MM.1S (cell line): ENCODE measurements around the gene MTA2.
"Not testable (repeated sequence)": the region's sequence is repeated elsewhere in the genome, so short reads cannot be mapped to it uniquely, and the experiment has no call there.

Experiments used
- DNase-seq: peaks from one replicate; pipeline ENCODE4 v3.0.0-alpha.2; 2015
- H2AFZ ChIP-seq: fragments of 300-600 bp; sonication (generic); 2 replicates; pipeline ENCODE4 v1.6.0; 2016; ENCODE audit warnings: antibody characterized with exemption, low read length
- H3F3A ChIP-seq: fragments of 300-600 bp; sonication (generic); 2 replicates; pipeline ENCODE4 v1.6.1; 2016; ENCODE audit warnings: mild to moderate bottlenecking, antibody characterized with exemption, low read length, moderate library complexity, mixed read lengths; ENCODE audit not compliant: insufficient read depth
- H3K27ac ChIP-seq: fragments of 300-600 bp; sonication (generic); 2 replicates; pipeline ENCODE4 v1.5.1; 2016; ENCODE audit warnings: mild to moderate bottlenecking, low read length
- H3K27me3 ChIP-seq: fragments of 300-600 bp; sonication (generic); replicated peaks from 2 replicates; pipeline ENCODE4 v1.6.0; 2016; ENCODE audit warnings: low read length; ENCODE audit not compliant: insufficient read depth
- H3K36me3 ChIP-seq: fragments of 300-600 bp; sonication (generic); replicated peaks from 2 replicates; pipeline ENCODE4 v1.6.1; 2016; ENCODE audit warnings: mild to moderate bottlenecking, low read length, mixed read lengths; ENCODE audit not compliant: insufficient read depth
- H3K4me1 ChIP-seq: fragments of 300-600 bp; sonication (generic); 2 replicates; pipeline ENCODE4 v1.6.1; 2016; ENCODE audit warnings: low read length, mixed read lengths
- H3K4me2 ChIP-seq: fragments of 300-600 bp; sonication (generic); 2 replicates; pipeline ENCODE4 v1.6.0; 2016; ENCODE audit warnings: low read depth, low read length
- H3K4me3 ChIP-seq: fragments of 300-600 bp; sonication (generic); 2 replicates; pipeline ENCODE4 v1.5.1; 2016; ENCODE audit warnings: low read length, mixed read lengths
- H3K79me2 ChIP-seq: fragments of 300-600 bp; sonication (generic); 2 replicates; pipeline ENCODE4 v1.6.1; 2016; ENCODE audit warnings: mixed run types, low read length, mixed read lengths
- H3K9ac ChIP-seq: fragments of 300-600 bp; sonication (generic); 2 replicates; pipeline ENCODE4 v1.6.1; 2016; ENCODE audit warnings: low read length, mixed read lengths
- H3K9me2 ChIP-seq: fragments of 300-600 bp; sonication (generic); replicated peaks from 2 replicates; pipeline ENCODE4 v1.6.1; 2016; ENCODE audit warnings: mild to moderate bottlenecking, low read length, mixed read lengths; ENCODE audit not compliant: insufficient read depth
- H3K9me3 ChIP-seq: fragments of 300-600 bp; sonication (generic); replicated peaks from 2 replicates; pipeline ENCODE4 v1.6.1; 2016; ENCODE audit warnings: mild to moderate bottlenecking, low read length, mixed read lengths; ENCODE audit not compliant: insufficient read depth
- H4K20me1 ChIP-seq: fragments of 300-600 bp; sonication (generic); 2 replicates; pipeline ENCODE4 v1.6.1; 2016; ENCODE audit warnings: mild to moderate bottlenecking, low read length, moderate library complexity, mixed read lengths; ENCODE audit not compliant: insufficient read depth
- CTCF ChIP-seq: fragments of 300-600 bp; sonication (generic); IDR thresholded peaks from 2 replicates; pipeline ENCODE4 v1.5.1; 2016; ENCODE audit warnings: antibody characterized with exemption, low read length, mixed read lengths
- EZH2 ChIP-seq: fragments of 300-600 bp; sonication (generic); optimal IDR thresholded peaks from 2 replicates; pipeline ENCODE3; 2017; ENCODE audit warnings: low read depth, mild to moderate bottlenecking, antibody characterized with exemption, low read length, mixed read lengths
- EZH2phosphoT487 ChIP-seq: fragments of 300-600 bp; sonication (generic); IDR thresholded peaks from 2 replicates; pipeline ENCODE4 v1.6.1; 2018; ENCODE audit warnings: antibody characterized with exemption, low read length

MTA2 gene

GRCh38 chr11:62588966-62589637 is 12.6 kb downstream of the MTA2 start:
- Histone ChIP-seq H3K9ac (no peak overlapping the region), H3K36me3 (0 out of 2 replicates have a peak, but pooled peaks cover 3% of the 10 kb centered on the region), H3K79me2 (peaks cover 39% of the 10 kb centered on the region), H3K27ac (no peak overlapping the region), H3K4me3 (no peak overlapping the region), H3K4me2 (no peak overlapping the region), H2AFZ (no peak overlapping the region), H3K9me2 (no peaks in the 10 kb centered on the region), H4K20me1 (no peaks in the 10 kb centered on the region), H3F3A (peaks cover 26% of the 10 kb centered on the region), H3K27me3 (no peaks in the 10 kb centered on the region), H3K4me1 (peaks cover 15% of the 10 kb centered on the region), H3K9me3 (no peaks in the 10 kb centered on the region)
- TF ChIP-seq CTCF (no peak), EZH2phosphoT487 (no peak), EZH2 (no peak)
- DNase-seq = no peak

GRCh38 chr11:62585356-62585755 is 16.3 kb downstream of the MTA2 start:
- not testable (repeated sequence) for H3K36me3 ChIP-seq, H3K4me3 ChIP-seq, H3K4me2 ChIP-seq, H3K9me2 ChIP-seq, H3K4me1 ChIP-seq, DNase-seq, H3K9ac ChIP-seq, H4K20me1 ChIP-seq, H3K27ac ChIP-seq, H2AFZ ChIP-seq, H3K27me3 ChIP-seq, H3K9me3 ChIP-seq, H3F3A ChIP-seq
- peaks cover 41% of the 10 kb centered on the region for H3K79me2 ChIP-seq

GRCh38 chr11:62581735-62582134 is 19.9 kb downstream of the MTA2 start:
- H3F3A ChIP-seq, H3K4me3 ChIP-seq, H2AFZ ChIP-seq, H3K9ac ChIP-seq, H4K20me1 ChIP-seq, H3K36me3 ChIP-seq, H3K27ac ChIP-seq, H3K27me3 ChIP-seq, DNase-seq, H3K9me3 ChIP-seq, H3K9me2 ChIP-seq, H3K4me2 ChIP-seq, H3K4me1 ChIP-seq: not testable (repeated sequence)
- peaks cover 20% of the 10 kb centered on the region for H3K79me2 ChIP-seq

GRCh38 chr11:62580959-62581715 is 20.5 kb downstream of the MTA2 start:
- Histone ChIP-seq H3K4me3 (no peak overlapping the region), H4K20me1 (no peaks in the 10 kb centered on the region), H3K4me1 (no peaks in the 10 kb centered on the region), H2AFZ (no peak overlapping the region), H3K79me2 (peaks cover 17% of the 10 kb centered on the region), H3K9me2 (no peaks in the 10 kb centered on the region), H3K27ac (no peak overlapping the region), H3F3A (no peaks in the 10 kb centered on the region), H3K36me3 (no peaks in the 10 kb centered on the region), H3K4me2 (no peak overlapping the region), H3K9me3 (no peaks in the 10 kb centered on the region), H3K9ac (no peak overlapping the region), H3K27me3 (no peaks in the 10 kb centered on the region)
- no peak for DNase-seq
- no peak for TF ChIP-seq CTCF
- no peak for TF ChIP-seq EZH2
- TF ChIP-seq EZH2phosphoT487 = no peak
